HG03060 (cell line): Measurements from ENCODE around the gene P3H3.

Experiments
- ATAC-seq: cut with Tn5 transposase; IDR thresholded peaks from one replicate; pipeline ENCODE4 v1.9.1; 2021; ENCODE audit warnings: low read depth, moderate number of reproducible peaks; ENCODE audit not compliant: unreplicated experiment

P3H3 gene

GRCh38 chr12:6825398-6826124 lies 2.6 kb upstream of the P3H3 start:
- no peak for ATAC-seq

DNA sequence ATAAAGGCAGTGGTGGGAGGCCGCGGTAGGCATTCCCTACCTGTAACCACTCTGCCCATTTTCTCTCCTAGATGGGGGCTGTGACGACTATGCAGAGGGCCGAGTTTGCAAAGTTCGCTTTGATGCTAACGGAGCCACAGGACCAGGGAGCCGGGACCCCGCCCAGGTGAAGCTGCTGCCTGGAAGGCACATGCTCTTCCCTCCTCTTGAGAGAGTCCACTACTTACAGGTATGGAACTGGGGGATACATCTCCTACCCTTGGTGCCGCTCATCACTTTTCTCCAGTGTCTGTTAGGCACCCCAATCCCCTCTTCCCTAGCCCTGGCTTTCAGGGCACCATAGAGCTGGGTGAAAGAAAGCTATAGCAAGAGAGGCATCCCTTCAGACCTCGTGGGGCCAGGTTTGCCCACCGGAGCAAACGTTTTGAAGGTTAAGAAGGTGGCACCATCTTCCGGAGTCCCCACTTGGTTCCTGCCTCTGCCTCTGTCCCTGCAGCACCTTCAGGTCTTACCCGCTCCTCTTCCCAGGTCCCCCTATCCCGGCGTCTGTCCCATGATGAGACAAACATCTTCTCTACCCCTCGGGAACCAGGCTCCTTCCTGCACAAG lies 2.0 kb upstream of the P3H3 start:
- ATAC-seq: no peak

DNA sequence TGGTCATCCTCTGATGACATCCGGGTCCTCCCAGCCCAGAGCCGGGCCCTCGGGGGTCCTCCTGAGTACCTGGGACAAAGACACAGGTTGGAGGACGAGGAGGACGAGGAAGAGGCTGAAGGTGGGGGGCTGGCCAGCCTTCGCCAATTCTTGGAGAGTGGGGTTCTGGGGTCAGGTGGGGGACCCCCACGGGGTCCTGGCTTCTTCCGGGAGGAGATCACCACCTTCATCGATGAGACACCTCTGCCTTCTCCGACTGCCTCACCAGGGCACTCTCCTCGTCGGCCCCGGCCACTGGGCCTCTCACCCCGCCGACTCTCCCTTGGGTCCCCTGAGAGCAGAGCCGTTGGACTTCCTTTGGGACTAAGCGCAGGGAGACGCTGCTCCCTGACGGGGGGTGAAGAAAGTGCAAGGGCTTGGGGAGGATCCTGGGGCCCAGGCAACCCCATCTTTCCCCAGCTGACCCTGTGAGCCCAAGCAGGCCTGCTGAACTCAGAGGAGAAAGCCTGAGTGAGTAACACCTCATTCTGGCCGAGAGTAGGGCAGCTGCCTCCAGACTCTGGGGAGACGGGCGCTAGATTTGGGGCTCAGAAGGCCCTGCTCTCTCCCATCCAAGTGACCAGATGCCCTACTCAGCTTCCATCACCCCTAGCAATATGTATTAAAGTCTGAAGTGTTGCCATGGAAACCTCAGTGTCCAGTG lies 1.3 kb upstream of the P3H3 start:
- ATAC-seq: no peak

DNA sequence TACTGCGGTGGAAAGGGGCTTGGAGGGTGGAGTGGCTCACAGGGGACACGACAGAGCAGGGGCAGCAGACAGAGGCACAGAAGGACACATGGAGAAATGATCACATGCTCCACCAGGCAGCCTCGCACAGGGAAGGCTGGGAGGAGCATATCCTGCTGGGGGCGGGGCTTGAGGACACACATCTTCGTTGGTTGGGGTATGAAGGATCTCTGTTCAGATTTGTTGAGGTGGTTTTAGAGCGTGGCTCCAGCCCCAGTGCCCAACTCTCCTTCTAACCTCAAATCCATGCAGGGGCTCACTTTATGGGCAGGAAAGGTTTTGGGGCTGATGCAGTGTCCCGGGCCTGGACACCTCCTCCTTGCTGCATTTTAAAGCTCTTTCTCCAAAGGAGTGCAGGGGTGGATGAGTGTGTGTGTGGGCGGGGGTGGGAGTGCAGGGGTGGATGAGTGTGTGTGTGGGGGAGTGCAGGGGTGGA lies 733 bp upstream of the P3H3 start:
- ATAC-seq: no peak

DNA sequence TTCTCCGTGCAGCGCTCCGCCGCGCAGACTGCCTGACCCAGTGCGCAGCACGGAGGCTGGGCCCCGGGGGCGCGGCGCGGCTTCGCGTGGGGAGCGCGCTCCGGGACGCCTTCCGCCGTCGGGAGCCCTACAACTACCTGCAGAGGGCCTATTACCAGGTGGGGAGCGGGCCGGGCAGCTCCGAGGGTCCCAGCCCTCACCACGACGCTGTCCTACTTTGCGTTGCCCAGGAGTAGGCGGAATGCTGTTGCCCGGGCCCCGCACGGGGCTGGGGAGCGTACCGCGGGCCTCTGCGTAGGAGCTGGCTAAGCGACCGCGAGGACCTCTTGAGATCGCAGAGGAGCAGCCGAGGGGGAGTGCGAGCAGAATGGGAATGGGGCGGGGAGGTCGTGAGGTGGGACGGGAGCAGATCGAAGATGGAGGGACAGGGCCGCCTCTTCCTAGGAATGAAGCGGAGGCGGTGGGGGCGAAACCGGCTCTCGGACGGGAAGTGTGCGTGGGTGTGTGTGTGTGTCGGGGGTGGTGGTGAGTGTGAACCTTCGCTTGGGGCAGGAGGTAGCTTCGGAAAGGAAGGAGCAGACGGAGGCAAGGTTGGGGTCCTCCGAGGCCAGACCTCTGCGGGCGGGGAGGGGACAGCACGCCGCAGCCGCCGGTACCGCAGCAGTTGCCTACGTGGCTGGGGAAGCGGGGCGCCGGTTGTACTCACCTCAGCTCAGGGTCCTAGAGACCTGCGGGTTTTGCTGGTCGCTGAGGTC lies 751 bp downstream of the P3H3 start:
- ATAC-seq: no peak

DNA sequence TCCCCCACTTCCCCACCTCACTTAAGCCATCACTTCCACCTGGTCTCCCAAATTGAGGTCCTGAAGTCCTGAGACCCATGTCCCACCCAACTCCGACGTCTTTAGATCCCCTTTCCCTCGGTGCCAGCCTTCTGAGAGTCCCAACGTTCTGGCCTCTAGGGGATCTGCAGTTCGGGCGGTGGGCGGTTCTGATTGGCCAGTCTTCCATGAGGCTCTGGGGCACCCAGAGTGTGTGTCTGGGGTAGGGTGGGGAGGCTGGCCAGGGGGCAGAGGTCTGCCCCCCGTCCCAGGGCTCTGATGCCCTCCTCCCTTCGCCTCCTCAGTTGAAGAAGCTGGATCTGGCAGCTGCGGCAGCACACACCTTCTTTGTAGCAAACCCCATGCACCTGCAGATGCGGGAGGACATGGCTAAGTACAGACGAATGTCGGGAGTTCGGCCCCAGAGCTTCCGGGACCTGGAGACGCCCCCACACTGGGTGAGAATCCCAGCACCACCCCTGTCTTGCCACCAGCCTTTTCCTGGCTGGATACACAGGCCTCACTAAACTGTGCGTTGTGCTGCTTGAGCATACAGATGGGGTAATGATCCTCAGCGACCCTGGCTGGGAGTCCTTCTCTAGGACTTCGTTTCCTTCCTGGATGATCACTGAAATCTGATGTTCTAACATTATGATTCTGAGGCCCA lies 1.5 kb downstream of the P3H3 start:
- ATAC-seq: no peak

GRCh38 chr12:6830286-6830890 lies 2.2 kb downstream of the P3H3 start:
- no peak for ATAC-seq

- no peak for ATAC-seq
Measured at GRCh38 chr12:6830999-6831398, 2.8 kb downstream of the P3H3 start.

- no peak for ATAC-seq
Measured at GRCh38 chr12:6831450-6831995, 3.3 kb downstream of the P3H3 start.

- ATAC-seq: no peak
Measured at GRCh38 chr12:6832125-6832524, 3.9 kb downstream of the P3H3 start.

DNA sequence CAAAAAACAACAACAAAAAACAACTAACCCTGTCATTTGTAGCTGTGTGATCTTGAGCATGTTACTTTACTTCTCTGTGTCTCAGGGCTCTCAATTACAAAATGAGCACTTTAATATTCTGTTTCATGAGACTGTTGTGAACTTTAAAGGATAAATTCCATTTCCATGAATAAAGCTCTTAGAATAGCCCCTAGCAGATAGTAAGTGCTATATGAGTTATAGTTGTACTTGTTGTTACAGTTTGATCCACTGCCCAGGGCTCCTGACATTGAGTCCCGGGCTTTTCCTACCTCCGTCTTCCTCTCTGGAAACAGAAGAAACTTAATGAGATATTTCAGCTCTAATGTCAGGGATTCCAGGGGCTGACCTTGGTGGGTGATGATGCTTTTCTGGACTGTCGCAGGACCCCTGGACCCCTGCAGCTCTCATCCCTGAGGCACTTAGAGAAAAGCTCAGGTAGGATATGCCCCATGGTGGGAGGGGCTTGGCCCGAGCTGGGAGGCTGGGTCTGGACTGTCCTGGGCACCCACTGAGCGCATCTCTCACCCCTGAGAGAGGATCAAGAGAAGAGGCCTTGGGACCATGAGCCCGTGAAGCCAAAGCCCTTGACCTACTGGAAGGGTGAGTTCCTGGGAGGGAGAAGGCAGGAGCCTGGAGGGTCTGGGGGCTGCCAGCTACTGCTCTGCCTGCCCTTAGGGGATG lies 5.1 kb downstream of the P3H3 start:
- ATAC-seq: no peak

DNA sequence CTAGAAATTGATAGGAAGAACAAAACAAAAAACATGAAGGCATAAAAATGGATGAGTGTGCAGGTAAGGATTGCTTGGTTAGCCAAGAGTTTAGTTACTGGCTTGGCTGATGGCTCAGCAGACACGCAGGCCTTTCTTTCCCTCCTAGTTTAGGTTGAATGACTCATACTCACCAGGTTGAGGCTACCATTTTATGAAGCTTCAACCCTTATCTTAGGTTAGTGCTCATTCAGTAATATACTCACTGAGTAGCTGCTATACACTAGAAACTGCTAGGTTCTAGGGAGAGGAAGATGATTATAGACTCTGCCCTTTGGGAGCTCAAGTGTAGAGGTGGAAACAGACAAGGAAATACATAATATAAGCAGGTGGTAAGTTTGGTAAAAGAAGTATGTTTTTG lies 6.0 kb downstream of the P3H3 start:
- ATAC-seq: no peak

- ATAC-seq: no peak
Measured at GRCh38 chr12:6834873-6835272, 6.7 kb downstream of the P3H3 start.

DNA sequence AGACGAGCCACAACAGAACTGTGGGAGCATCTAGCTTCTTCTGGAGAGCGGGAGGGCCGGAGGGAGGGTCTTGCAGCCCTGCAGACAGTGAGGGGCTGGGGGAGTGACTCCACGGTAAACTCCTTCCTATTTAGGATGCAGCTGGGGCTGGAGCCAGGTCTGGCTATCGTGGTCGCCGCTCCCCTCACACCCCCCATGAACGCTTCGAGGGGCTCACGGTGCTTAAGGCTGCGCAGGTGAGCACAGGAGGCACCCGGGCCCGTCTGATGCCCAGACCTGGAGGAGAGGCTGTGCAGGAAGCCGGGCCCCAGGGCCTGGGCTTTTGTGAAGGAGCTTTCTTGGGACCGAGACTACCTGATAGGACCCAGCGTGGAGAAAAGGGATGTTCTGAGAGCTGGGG lies 8.6 kb downstream of the P3H3 start:
- ATAC-seq: no peak

- ATAC-seq: no peak
Measured at GRCh38 chr12:6837370-6838060, 9.3 kb downstream of the P3H3 start.

DNA sequence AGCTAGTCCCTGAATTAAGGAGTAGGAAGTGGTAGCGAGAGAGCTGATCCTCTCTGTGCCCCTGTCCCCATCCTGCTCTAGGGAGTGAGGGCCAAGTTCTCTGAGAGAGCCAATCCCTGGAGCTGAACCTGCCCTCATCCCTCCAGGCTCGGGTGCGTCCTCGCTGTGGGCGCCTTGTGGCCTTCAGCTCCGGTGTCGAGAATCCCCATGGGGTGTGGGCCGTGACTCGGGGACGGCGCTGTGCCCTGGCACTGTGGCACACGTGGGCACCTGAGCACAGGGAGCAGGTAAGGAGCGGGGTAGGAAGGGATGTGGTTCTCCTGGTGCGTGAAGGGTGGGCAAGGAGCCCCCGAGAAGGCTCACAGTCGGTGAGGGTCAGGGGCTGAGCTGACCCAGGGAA lies 10.6 kb downstream of the P3H3 start:
- ATAC-seq: no peak

GRCh38 chr12:6839482-6840201 lies 11.4 kb downstream of the P3H3 start:
- ATAC-seq: no peak

- no peak for ATAC-seq
Measured at GRCh38 chr12:6840330-6840729, 12.1 kb downstream of the P3H3 start.
